Heart left ventricle (tissue), 13 donors: ENCODE data around the gene MAP6.

Experiments used
- CTCF ChIP-seq, 12 donors: fragments of 200-600 bp; sonication (generic) in 4 of 12; IDR thresholded peaks; one replicate each; pipeline versions ENCODE4 v1.5.0 to v1.8.0; 2018 to 2022; ENCODE audit warnings: antibody characterized with exemption in 12 of 12, mild to moderate bottlenecking in 5 of 12
- POLR2A ChIP-seq, 2 donors: fragments of 450-650 bp; IDR thresholded peaks; one replicate each; pipeline ENCODE4 v1.6.1; 2017; ENCODE audit warnings: antibody characterized with exemption in 2 of 2, mild to moderate bottlenecking in 2 of 2, moderate library complexity in 2 of 2
- donor health status: ischemic (EF 13 %, LVEDD 7.1; RV severe dilation, severe dysfunction).
- donor health status: DM: no; HTN: yes; CAD: no.
- donor health status: DM: no; HTN: no; CAD: no.
- donor health status: ischemic (EF 25% LVEDD 6.9; RV normal size, moderate dysfunction).
- donor health status: ischemic (EF 25% LVEDD 5.7; RV mildly dilated, moderate dysfunction).
- donor health status: ischemic (EF 35%, LVEDD 5.7; RV mildly dilated, moderate dysfunction).
- donor health status: nonischemic (EF 11% LVEDD 7.7; RV severe dilation, severe dysfunction).
- donor health status: DM: yes; HTN: yes; CAD: no.
- donor health status: PGD.
- donor health status: ischemic (EF 29% LVEDD 5.4; RV normal size, mild dysfunction).
- donor health status: nonischemic (EF 23%, LVEDD 6.1; RV moderate dilation, normal function).

DNA sequence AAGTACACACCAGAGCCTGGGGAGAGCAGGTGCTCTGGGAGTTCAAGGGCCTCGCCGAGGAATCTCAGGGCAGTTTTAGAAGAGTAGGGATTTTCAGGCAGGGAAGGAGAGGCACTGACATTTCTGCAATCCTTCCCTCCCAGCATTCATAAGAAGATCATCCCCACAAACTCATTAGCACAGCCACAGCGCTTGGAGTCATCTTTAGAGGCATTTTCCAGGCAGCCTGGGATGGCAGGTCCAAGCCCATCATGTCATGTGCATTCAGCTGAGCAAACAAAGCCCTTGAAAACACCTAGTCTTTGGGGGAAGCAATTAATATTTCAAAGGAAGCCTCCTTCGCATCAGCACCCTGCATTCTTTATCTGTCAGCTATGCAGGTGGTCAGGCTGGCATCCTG lies 43.8 kb downstream of the MAP6 start:
- TF ChIP-seq CTCF (IDR thresholded peaks at IDR 0.05) = no peak
- no peak for TF ChIP-seq POLR2A (IDR thresholded peaks at IDR 0.05)
